Measurements from ENCODE around the gene DNAJC5G.
"Not testable (repeated sequence)": the region's sequence is repeated elsewhere in the genome, so short reads cannot be mapped to it uniquely, and the experiment has no call there.

The DNAJC5G gene

DNA sequence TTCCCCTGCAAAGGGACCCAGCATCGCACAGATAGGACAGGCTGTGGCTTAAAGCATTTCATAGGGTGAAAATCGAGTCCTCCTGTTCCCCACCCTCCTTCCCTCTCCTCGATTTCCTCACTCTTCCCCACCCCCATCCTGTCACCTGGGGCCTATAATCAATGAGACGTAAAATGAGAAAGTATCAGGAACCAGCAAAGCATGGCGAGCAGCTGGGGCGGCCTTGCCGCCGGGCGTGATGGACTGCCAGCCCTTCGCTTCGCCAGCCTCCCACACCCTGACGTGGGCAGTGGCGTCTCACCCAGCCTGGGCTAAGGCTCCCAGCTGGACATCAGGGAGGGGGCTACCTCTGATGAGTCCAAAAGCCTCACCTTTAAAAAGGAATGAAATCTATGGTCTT, 23.5 kb upstream of the DNAJC5G start:
- no peak for DNase-seq

DNA sequence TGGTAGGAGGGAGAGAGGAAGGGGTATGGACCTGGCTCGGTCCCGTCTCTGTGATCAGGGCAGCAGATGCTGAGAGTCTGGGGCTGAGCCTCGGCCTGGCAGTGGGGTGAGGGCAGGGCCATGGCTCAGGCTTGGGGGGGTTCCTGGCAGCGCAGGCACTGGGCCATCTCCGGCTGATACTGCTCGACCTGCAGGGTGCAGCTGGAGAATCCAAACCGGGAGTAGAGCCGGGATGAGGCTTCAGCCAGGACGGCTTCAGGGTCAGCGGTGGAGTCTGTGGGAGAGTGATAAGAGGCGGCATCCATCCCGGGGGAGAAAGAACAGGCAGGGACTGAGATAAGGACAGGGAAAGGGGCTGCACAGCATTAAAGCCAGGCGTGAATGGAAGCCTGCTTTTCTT, 20.0 kb upstream of the DNAJC5G start:
- DNase-seq = no peak

- no peak for DNase-seq
Observed at GRCh38 chr2:27255660-27256059, 19.6 kb upstream of the DNAJC5G start.

GRCh38 chr2:27256855-27257454, 18.3 kb upstream of the DNAJC5G start:
- no peak for DNase-seq

DNA sequence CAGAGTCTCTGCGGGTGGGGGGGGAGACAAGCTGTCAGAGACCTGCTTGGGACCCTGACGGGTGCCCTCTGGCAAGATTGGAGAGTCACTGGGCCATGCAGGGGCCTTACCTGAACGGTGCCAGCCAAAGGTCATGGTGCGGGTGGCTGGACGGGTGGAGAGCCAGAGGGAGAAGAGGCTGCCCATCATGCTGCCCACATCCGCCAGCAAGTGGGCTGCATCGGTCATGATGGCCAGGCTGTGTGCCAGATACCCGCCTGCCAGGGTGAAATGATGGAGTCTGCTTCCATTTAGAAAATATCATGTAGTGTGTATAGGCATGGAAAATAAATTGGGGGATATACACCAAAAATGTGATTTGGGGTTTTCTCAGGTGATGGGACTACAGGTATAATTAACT, 17.2 kb upstream of the DNAJC5G start:
- DNase-seq = no peak

GRCh38 chr2:27261241-27261925, 13.8 kb upstream of the DNAJC5G start:
- peak in 1 of 58 donors; percentile 4 for DNase-seq

GRCh38 chr2:27261926-27262298, 13.3 kb upstream of the DNAJC5G start:
- no peak for DNase-seq

DNA sequence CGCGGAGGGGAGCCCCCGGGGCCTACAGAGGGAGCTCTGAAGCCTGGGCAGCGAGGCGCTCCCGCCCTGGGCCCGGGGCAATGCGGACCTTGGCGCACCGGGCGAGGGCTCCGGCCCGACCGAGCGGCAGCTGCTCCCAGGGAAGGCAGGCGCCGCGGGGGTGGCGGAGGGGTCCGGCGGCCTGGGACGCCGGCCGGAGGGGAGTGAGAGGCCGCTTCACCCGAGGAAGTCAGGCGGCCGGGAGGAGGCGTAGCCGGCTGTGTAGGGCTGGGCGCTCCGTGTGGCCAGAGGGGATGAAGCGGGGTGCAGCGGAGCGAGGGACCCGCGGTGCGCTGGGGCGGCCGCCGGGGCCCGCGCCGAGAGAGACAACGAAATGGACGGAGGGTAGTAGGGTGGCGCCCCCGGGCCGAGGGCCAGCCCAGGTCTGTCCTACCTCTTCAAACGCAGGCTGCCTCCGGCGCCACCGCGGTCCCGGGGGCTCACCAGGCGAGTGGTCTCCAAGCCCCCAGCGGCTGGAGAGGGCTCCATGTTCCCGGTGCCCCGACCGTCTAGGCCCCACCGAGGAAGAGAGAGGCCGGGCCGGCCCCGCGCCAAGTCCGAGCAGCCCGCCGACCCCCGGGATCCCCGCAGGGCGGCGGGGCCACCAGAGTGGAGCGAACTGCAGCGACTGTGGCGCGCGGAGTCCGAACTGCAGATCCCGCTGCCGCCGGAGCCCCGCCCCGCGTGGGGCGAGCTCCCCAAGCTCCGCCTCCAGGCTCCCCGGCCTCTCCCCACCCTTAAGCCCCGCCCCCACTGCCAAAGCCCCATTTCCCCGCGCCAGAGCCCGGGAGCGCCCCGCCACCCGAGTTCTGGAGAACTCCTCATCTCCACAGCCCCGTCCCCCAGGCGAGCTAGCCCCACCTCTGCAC, 12.6 kb upstream of the DNAJC5G start, which contains the start of gene SLC30A3:
Gene SLC30A3, minus strand, starts transcription at position 669 of the 908 bp plus-strand sequence. Its CDS starts 141 bp downstream, at position 528.
- peak in 39 of 58 donors; percentile 9 to 77 (median 38) for DNase-seq

DNA sequence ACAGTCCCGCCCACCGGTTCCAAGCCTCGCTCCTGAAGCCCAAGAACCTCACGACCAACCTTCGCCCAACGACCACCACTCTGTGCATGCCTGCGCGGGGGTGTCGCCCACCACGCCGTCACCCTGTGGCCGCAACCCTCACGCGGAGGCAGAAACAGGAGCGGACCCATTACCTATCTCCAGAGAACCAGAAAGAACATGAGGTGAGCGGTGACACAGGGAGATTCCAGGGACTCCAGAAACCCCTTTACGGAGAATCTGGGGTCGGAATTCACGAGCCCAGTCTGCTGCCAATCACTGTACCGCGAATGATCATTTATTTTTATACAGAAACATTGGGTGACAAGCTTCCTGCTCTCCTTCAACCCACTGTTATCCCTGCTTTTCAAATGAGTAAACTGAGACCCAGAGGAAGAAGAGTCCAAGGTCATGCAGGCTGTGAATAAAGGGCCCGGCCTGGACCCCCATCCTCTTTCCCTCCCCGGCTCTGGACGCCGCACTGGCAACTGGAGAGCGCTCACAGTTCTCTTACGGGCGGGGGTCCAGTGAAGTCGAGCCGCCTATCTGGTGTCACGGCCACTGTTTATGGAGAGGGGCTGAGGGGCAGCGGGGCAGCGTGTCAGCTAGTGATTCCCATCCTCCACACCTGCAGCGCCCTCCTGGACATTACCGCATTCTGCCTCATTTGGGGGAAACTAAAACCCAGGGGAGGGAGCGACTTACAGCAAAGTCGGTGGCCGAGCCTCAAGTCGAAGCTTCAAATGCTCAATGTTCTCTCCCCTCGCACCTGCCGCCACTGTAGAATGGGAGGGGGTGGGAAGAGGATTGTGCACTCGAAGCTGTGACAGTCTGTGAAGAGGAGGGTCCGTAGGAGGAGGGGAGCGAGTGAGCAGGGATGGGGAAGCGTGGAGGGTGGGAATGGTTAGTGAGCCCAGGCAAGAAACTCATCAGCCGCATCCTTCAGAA, 11.7 kb upstream of the DNAJC5G start:
- DNase-seq = peak in 6 of 58 donors; percentile 11 to 36 (median 22)

DNA sequence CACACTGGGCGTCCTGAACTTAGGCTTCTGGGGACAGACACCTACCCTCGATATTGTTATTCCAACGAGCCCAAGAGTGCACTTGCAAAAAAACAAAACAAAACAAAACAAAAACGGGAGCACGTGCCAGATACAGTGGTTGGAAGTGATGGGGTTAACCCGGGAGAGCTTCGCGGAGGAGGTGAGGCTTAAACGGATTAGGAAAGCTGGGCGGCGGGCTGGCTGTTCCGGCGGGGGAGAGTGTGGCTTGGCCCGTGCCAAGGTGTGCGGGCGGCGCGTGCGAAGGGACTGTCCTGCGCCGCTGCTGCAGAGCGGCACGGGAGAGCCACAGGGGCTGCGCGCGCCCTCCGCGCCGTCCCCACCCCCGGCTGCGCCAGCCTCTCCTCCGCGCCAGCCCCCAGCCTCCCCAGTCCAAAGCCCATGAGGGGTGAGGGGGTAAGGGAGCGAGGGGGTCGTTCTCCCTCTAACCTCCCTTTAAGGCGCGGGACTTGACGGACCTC, 10.9 kb upstream of the DNAJC5G start:
- DNase-seq = no peak

DNA sequence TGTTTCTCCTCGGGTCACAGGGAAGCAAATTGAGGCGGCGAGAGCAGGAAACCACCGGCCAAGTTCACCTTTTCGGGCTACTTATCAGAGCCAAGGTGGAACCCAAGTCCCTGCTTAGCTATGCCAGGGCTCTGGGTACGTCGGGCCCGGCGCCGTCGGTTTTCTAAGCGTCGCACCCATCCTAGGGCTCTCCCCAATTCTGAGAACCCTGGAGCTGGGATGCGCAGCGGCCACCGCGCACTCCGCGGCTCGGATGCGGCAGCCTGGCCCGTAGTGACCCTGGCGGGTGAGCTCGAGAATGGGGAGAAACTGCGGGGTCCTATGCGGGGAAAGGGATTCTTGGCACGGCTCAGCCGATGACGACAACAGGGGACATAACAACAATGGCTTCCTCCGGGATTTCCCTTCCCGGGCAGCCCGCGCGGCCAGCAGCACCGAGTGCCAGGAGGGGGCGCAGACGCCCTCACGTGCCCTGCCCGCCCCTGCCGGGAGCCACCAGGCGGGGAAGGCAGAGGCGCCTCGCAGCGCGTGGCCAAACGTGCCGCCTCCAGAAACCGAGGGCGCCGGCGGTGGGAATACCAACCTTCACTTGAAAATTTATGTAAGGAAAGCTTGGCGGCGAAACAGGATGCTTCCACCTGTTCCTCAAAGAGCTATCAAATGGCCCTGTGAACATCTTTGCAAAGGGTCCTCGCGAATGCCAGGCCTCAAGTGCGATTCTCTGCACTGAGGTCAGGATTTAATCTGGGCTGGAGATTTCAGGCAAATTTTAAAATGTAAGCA, 10.3 kb upstream of the DNAJC5G start:
- peak in 22 of 58 donors; percentile 11 to 54 (median 22) for DNase-seq

- DNase-seq = no peak
Observed at GRCh38 chr2:27265536-27265870, 9.7 kb upstream of the DNAJC5G start.

DNA sequence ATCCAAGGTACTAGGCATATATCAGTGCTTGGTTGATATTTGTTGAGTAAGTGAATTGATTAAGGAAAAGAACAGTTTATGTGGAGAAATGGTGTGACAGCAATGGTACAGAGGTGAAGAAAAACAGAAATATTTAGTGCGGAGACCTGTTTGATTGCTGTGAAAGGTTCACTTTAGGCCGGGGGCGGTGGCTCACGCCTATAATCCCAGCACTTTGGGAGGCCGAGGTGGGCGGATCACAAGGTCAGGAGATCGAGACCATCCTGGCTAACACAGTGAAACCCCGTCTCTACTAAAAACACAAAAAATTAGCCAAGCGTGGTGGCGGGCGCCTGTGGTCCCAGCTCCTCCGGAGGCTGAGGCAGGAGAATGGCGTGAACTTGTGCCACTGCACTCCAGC, 6.9 kb upstream of the DNAJC5G start:
- not testable (repeated sequence) for DNase-seq

- no peak for DNase-seq
Observed at GRCh38 chr2:27270131-27270530, 5.1 kb upstream of the DNAJC5G start.

DNA sequence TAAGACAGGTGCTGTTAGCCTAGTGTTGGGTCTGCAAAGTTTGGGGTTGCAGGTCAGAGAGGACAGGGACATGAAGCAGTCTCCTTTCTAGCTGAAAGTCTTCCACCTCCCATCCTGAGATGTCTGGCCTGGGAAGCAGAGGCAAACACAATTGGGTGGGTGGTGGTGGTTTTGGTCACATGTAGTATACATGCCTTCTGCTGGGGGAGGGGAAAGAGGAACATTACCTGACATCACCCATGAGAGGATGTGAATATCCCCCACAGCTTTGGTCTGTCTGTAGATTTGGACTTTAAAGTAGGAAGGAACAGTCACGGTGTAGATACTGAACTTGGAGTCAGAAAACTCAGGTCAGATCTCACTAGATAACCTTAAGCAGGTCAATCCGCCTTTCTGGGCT, 4.6 kb upstream of the DNAJC5G start:
- DNase-seq = no peak

GRCh38 chr2:27271631-27272340, 3.4 kb upstream of the DNAJC5G start:
- no peak for DNase-seq

DNA sequence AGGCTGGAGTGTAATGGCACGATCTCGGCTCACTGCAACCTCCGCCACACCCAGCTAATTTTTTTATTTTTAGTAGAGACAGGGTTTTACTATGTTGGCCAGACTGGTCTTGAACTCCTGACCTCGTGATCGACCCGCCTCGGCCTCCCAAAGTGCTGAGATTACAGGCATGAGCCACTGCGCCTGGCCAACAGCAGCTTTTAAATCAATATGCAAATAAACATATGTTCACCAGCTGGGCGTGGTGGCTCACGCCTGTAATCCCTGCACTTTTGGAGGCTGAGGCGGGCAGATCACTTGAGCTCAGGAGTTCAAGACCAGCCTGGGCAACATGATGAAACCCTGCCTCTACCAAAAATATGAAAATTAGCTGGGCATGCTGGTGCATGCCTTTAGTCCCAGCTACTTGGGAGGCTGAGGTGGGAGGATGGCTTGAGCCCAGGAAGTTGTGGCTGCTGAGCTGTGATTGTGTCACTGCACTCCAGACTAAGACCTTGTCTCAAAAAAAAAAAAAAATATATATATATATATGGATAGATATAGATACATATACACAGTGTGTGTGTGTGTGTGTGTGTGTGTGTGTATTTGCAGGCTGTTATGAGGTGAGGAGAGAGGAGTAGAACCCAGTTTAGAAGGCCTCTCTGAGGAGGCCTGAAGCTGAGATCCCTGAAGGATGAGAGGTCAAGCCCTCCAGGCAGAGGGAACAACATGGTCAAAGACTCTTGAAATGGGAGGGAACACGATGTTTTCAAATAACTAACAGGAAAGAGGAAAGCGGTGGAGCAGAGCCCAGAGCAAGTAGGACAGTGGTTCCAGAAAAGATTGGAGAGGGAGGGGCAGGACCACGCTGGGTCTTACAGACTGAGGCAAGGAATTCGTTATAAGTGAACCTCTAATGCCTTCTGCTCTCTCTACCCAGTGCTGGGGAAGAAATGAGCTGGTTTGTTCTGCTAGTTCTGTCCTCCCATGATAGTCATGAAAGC, 2.4 kb upstream of the DNAJC5G start:
- DNase-seq = not testable (repeated sequence)

GRCh38 chr2:27278010-27278409, 2.8 kb downstream of the DNAJC5G start:
- DNase-seq = no peak

Data from anterior cingulate cortex (tissue), 58 donors.